DOHH2 (cell line): ENCODE data around the gene DYRK2.

ENCODE experiments used
- H3F3A ChIP-seq: fragments of 200-600 bp; sonication (generic), shearing (Covaris generic); 2 replicates; pipeline ENCODE4 v1.6.0; 2016; ENCODE audit warnings: antibody characterized with exemption, mild to moderate bottlenecking; ENCODE audit not compliant: control insufficient read depth, insufficient read depth
- H3K27ac ChIP-seq: fragments of 200-600 bp; sonication (generic); 2 replicates; pipeline ENCODE4 v1.5.1; 2014; ENCODE audit warnings: low read depth, mild to moderate bottlenecking, low read length, moderate library complexity
- H3K27me3 ChIP-seq: fragments of 200-600 bp; sonication (generic); 2 replicates; pipeline ENCODE4 v1.6.1; 2014; ENCODE audit warnings: mild to moderate bottlenecking, low read length, mixed read lengths; ENCODE audit not compliant: control insufficient read depth
- H3K36me3 ChIP-seq: fragments of 200-600 bp; sonication (generic); 2 replicates; pipeline ENCODE4 v1.6.1; 2014; ENCODE audit warnings: mild to moderate bottlenecking, low read length, moderate library complexity, mixed read lengths; ENCODE audit not compliant: control insufficient read depth
- H3K4me1 ChIP-seq: fragments of 200-600 bp; sonication (generic); 2 replicates; pipeline ENCODE4 v1.6.1; 2014; ENCODE audit warnings: mild to moderate bottlenecking, low read length, mixed read lengths; ENCODE audit not compliant: control insufficient read depth
- H3K4me2 ChIP-seq: fragments of 200-600 bp; sonication (generic); 2 replicates; pipeline ENCODE4 v1.6.0; 2014; ENCODE audit warnings: mild to moderate bottlenecking, low read length, moderate library complexity
- H3K4me3 ChIP-seq: fragments of 200-600 bp; sonication (generic); 2 replicates; pipeline ENCODE4 v1.5.1; 2014; ENCODE audit warnings: mild to moderate bottlenecking, low read length, mixed read lengths
- H3K79me2 ChIP-seq: fragments of 200-600 bp; sonication (generic); 2 replicates; pipeline ENCODE4 v1.6.1; 2014; ENCODE audit warnings: mild to moderate bottlenecking, low read length, mixed read lengths; ENCODE audit not compliant: control insufficient read depth
- H3K9me2 ChIP-seq: fragments of 200-600 bp; sonication (generic); replicated peaks from 2 replicates; pipeline ENCODE4 v1.6.1; 2014; ENCODE audit warnings: mild to moderate bottlenecking, low read length, mixed read lengths; ENCODE audit not compliant: control insufficient read depth
- H3K9me3 ChIP-seq: fragments of 200-600 bp; sonication (generic); 2 replicates; pipeline ENCODE4 v1.6.1; 2014; ENCODE audit warnings: antibody characterized with exemption, low read length, mixed read lengths; ENCODE audit not compliant: control insufficient read depth, insufficient read depth
- H4K20me1 ChIP-seq: fragments of 200-600 bp; sonication (generic); 2 replicates; pipeline ENCODE4 v1.6.0; 2014; ENCODE audit warnings: low read depth, mild to moderate bottlenecking, antibody characterized with exemption, low read length, moderate library complexity; ENCODE audit not compliant: control insufficient read depth, insufficient read depth
- EZH2phosphoT487 ChIP-seq: fragments of 200-600 bp; sonication (generic); IDR thresholded peaks from 2 replicates; pipeline ENCODE4 v1.6.1; 2017; ENCODE audit warnings: borderline replicate concordance, mild to moderate bottlenecking, antibody characterized with exemption, low read length, moderate library complexity, mixed read lengths
- TF ChIP-seq, protein P1 (sequence below): fragments of 200-600 bp; sonication (generic); IDR thresholded peaks from one replicate; pipeline ENCODE4 v1.5.1; 2014; ENCODE audit warnings: antibody characterized with exemption, mild to moderate bottlenecking, low read depth, low read length; ENCODE audit not compliant: poor library complexity, severe bottlenecking

Gene DYRK2

DNA sequence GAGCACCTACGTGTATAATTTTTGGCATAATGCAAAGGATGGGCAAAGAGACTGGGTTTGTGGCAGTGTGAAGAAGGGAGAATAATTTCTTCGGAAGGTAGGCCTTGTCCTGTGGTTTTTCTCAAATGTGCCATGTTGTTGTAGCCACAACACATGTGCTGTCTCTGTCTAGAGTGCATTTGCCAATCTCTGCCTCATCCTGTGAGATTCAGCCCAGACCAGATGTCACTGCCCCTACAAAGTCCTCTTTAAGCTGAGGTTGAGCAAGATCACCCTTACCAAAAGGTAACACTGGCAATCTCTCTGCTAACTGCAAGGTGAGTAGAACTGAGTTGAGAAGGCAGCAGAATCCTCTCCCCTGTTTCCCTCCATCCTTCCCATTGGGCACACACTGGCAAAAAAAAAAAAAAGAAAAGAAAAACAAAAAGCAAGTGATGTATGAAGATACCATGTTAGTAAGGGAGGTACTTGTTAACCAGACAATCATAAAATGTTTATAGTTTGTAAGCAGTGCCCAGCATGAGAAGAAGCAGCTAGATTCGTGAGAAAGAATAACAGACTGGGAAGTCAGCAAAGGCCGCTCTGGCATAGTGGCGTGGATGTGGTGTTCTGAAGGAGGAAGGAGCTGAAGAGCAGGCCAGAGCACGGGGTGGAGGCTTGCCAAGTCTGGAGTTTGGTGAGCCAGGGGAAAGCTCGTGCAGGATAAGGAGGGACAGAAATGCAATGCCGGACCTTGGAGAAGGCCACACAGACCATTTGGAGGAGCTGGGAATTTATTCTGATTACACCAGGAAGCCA lies 18.9 kb downstream of the DYRK2 start:
- Histone ChIP-seq H3F3A (peaks cover 13% of the 10 kb centered on the region; the same call in 1 of the 2 replicates), H4K20me1 (peaks cover 3% of the 10 kb centered on the region; the same call in 1 of the 2 replicates), H3K9me3 (no peaks in the 10 kb centered on the region), H3K36me3 (peaks cover 22% of the 10 kb centered on the region), H3K9me2 (no peaks in the 10 kb centered on the region), H3K4me1 (peaks cover 18% of the 10 kb centered on the region), H3K4me2 (no peak overlapping the region), H3K79me2 (peaks cover 25% of the 10 kb centered on the region), H3K27ac (no peak overlapping the region), H3K27me3 (no peaks in the 10 kb centered on the region), H3K4me3 (no peak overlapping the region)
- TF ChIP-seq, protein P1, sequence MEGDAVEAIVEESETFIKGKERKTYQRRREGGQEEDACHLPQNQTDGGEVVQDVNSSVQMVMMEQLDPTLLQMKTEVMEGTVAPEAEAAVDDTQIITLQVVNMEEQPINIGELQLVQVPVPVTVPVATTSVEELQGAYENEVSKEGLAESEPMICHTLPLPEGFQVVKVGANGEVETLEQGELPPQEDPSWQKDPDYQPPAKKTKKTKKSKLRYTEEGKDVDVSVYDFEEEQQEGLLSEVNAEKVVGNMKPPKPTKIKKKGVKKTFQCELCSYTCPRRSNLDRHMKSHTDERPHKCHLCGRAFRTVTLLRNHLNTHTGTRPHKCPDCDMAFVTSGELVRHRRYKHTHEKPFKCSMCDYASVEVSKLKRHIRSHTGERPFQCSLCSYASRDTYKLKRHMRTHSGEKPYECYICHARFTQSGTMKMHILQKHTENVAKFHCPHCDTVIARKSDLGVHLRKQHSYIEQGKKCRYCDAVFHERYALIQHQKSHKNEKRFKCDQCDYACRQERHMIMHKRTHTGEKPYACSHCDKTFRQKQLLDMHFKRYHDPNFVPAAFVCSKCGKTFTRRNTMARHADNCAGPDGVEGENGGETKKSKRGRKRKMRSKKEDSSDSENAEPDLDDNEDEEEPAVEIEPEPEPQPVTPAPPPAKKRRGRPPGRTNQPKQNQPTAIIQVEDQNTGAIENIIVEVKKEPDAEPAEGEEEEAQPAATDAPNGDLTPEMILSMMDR: no peak
- TF ChIP-seq EZH2phosphoT487: no peak

DNA sequence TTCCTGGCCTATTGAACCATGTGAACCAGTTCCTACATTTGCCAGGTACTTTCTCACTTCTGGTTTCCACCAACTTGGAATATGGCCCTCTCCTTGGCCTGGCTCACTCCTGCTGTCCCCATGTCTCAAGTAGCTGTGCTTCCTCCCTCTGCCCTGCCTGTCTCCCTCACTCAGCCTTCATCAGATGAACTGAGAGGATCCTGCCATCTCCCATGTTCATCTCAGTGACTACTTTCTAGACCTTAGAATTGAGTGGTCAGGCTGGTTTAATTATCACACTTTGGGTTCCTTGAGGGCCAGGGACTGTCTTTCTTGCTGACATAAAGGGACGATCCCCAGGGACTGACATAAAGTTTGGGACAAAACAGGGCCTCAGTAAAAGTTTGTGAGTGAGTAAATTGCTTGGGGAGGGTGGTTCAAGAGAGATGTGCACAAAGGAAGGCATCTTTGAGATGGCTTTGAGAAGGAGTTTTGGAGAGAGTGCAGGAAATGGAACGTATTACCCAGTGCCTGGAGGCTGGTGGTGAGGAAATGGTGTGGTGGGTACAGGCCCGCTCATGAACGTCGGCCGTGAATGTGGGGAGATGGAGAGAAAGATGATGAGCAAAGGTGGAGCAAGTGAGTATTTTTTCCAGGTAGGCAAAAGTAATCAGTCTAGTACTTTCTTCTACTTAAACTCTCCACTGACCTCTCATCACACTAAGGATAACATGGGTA lies 20.8 kb downstream of the DYRK2 start:
- peaks cover 7% of the 10 kb centered on the region for H3K79me2 ChIP-seq
- no peak overlapping the region for H3K27ac ChIP-seq
- TF ChIP-seq, protein P1: no peak
- no peak for TF ChIP-seq EZH2phosphoT487
- no peaks in the 10 kb centered on the region for H3K9me2 ChIP-seq
- 0 out of 2 replicates have a peak, but pooled peaks cover 2% of the 10 kb centered on the region for H4K20me1 ChIP-seq
- no peaks in the 10 kb centered on the region for H3K27me3 ChIP-seq
- H3K4me3 ChIP-seq: no peak overlapping the region
- peaks cover 11% of the 10 kb centered on the region for H3K9me3 ChIP-seq
- H3K4me1 ChIP-seq: peaks cover 5% of the 10 kb centered on the region; the same call in 1 of the 2 replicates
- H3K36me3 ChIP-seq: peaks cover 3% of the 10 kb centered on the region
- H3K4me2 ChIP-seq: no peak overlapping the region
- peaks cover 10% of the 10 kb centered on the region; the same call in 1 of the 2 replicates for H3F3A ChIP-seq

DNA sequence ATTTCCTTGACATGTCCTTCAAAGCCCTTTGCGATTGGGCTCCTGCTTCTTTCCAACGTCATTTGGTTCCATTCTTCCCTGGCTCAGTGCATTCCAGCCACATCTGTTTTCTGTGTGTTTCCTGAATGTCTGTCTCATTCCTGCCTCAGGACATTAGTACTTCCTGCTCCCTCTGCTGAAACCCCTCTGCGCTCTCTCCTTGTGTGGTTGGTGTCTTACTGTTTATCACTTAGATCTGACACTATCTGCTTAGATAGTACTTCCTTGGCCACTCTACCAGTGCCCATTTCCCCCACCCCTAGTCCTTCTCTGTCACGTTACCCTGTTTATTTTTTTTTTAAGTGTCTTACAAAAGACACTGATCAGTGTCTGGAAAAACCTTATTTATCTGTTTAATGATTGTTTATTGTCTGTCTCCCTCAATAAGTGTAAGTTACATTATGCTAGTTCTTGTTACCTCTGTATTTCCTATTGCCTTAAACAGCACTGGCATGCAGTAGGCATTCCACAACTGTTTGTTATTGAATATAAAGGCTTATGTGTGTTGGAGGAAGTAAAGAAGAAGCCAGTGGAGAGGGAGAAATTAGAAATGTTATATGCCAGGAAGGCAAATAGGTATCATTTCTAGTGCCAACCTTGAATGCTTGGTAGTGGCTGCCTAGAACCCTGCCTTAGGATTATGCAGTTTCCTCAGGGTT lies 21.5 kb downstream of the DYRK2 start:
- H3K27me3 ChIP-seq: no peaks in the 10 kb centered on the region
- no peaks in the 10 kb centered on the region; the same call in 1 of the 2 replicates for H3K36me3 ChIP-seq
- no peak overlapping the region for H3K27ac ChIP-seq
- no peaks in the 10 kb centered on the region for H4K20me1 ChIP-seq
- H3K79me2 ChIP-seq: peaks cover 3% of the 10 kb centered on the region; the same call in 1 of the 2 replicates
- no peaks in the 10 kb centered on the region for H3K9me2 ChIP-seq
- no peak for TF ChIP-seq EZH2phosphoT487
- TF ChIP-seq, protein P1: no peak
- H3K4me3 ChIP-seq: no peak overlapping the region
- 0 out of 2 replicates have a peak, but pooled peaks cover 3% of the 10 kb centered on the region for H3K4me1 ChIP-seq
- H3F3A ChIP-seq: peaks cover 6% of the 10 kb centered on the region; the same call in 1 of the 2 replicates
- no peak overlapping the region for H3K4me2 ChIP-seq
- peaks cover 16% of the 10 kb centered on the region for H3K9me3 ChIP-seq
